Fibroblast of gingiva (primary cell): ENCODE data around the gene ACTC1.
A peak's percentile ranks its signal among the peaks of the same experiment; 100 is the strongest.
"Not testable (repeated sequence)": the region's sequence is repeated elsewhere in the genome, so short reads cannot be mapped to it uniquely, and the experiment has no call there.

Source experiments
- DNase-seq: peaks from one replicate; pipeline ENCODE4 v3.0.0-alpha.2; 2011; ENCODE audit warnings: low read depth

Gene ACTC1

DNA sequence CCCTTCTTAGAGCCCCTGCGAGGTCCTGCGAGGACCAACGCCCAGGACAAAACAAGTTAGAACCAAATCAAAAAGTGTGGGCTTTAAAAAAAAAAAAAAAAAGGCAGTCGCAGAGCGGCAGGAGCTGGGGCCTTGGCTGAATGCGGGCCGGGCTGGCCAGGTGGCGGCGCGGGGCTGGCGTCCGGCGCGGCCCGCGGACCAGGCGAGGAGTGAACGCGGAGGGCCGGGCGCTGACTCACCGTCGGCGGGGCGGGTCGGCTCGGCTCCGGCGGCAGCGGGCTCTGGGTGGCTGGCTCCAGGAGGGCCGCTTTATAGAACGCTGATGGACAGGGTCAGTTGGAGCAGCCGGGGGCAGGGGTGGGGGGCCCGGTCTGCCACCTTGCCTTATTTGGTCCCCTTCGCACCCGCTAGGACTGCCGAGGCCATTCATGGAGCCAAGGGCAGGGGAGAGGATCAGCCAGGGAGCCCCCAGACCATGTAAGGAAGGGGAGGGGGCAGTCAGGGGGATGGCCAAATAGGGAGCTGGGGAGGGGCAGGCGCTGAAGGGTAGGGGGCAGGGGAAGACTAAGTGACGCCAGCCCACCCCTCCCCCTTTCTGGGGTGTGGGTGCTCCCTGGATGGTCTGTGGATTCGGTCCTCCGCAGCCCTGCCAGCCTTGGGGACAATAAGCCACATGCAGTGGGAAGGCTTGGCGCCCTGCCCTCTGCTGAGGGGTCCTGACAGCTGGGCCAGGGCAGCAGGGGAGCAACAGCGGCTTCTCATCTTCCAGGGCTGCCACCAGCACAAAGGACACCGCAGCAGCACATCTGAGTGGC is at the start of gene ACTC1:
Gene ACTC1, minus strand, starts transcription at position 283 of the 815 bp plus-strand sequence. CDS start 741 bp downstream, outside the sequence.
- peak; percentile 29 for DNase-seq

DNA sequence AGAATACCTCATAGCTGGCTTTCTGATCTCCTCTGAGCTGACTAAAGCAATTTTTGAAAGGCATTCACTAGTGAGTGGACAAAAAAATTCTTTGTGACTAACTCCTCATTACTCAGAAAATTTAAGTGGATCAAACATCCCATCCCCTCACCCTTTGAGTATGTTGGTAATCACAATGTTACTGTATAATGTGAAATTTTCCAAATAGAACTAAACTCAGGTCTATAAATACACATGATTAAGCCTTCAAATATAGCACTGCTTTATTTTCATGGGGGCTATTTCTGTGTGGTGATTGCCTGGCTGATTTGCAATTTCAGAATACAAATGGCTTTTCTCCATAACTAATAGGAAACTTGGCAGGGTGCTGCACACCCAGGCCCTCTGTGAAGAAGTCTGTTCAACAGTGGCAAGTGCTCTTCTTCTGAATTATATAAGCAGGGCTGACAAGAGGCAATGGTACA is 45.9 kb upstream of the ACTC1 start:
- DNase-seq: no peak

DNA sequence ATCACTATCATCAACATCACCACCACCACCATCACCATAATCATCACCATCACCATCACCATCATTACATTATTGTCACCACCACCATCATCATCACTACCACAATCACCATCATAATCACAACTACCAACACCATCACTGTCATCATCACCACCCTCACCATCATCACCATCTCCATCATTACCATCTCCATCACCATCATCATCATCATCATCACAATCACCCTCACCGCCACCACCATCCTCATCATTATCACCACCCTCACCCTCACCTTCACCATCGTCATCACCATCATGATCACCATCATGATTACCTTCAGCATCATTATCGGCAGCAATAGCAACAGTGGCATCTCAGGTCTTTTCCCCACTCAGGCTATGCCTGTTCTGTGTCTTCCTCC is 42.9 kb upstream of the ACTC1 start:
- DNase-seq: no peak

DNA sequence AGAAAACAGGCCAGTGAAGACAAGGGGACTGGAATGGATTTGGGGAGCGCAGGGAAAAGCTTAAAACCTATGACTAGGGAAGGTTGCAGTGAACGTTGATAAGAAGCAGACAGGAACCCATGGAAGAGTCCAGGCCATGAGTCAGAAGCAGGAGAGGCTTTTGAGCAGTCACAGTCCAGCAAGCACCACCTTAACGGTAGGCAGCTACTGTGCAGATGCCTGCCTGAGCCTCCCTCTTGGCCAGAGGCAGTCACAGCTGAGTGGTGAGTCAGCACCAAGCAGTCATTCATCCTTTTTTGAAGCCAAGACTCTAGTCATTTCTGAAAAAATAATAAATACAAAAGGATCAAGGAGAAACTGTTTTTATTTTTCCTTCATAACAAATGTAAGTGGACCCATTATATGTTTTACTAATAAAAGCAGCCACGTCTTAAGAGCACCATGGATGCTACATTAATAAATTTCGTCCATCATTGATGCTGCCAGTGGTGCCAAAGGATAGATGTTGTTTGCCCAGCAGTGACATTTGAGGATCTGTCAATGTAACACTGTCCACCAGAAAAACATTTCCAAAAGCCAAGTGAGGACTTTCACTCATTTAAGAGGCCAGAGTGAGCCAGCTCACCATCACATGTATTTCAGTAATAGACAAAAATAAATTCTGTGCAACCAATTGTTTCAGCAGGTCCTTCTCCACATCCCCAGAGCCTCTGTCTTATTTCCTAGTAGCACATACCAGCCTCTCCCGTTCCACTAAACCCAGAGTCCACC is 42.1 kb upstream of the ACTC1 start:
- peak; percentile 10 for DNase-seq

DNA sequence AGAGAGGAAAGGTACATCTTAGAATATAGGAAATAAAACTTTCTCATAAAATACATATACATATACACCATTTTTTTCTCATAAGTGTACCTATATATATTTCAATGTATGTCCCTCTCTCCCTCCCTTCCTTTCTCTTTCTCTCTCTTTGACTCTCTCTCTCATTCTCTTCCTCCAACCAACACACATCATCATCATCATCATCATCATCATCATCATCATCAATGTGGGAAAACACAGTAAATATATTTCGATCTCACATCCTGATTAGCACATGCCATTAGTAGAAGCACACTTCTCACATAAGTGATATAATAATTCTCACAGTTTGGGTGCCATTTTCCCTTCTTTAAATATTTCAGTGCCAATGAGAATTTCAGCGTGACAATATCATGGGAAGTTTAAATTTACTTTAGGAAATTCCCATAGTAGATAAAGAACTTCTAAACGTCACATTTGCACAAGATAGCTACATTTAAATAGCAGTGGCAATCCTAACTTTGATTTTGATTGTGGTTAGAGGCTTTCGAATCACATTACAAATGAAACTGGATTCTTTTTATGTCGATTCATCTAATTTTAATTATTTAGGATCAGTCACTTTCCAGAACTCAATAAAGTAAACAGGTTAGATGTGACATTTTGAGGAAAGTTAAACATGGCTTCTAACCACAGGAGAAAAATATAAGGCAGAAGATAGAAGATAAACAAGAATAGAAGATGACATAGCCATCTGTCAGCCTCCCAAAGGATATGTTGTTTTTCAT is 33.0 kb upstream of the ACTC1 start:
- DNase-seq: no peak

DNA sequence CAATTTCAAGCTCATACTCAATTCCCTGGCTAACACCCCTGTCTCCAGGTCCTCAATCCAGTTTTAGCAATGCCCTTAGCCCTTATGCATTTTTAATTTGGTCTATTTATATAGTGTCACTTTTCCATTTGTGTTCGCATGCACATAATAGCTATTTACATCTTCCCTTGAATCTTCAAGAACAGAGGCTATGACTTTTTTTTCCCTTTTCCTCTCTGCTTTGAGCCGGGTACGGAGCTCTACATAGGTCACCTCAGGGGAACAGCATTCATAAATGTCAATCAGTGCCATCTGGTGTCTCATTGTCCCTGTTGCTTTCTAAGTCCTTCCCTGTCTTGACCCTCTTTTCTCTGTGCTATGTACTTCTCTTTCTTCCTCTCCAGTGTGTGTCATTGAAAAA is 26.5 kb upstream of the ACTC1 start:
- no peak for DNase-seq

DNA sequence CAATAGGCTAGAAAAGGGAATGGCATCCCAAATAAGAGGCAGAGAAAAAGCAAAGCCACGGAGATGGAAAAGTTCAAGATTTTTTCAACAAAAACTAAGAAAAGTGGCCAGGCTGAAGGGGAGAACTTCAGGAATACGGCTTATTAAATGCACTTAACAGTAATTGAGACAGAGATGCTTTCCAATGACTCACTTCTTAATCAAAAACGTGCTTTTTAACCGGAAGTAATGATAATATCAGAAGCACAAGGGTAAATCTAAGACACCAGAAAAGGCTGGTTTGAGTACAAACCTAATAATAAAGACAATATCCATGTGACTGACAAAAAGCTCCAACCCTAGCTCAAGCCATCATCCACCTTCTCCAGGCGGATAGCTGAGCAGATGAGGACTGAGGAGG is 24.8 kb upstream of the ACTC1 start:
- no peak for DNase-seq

DNA sequence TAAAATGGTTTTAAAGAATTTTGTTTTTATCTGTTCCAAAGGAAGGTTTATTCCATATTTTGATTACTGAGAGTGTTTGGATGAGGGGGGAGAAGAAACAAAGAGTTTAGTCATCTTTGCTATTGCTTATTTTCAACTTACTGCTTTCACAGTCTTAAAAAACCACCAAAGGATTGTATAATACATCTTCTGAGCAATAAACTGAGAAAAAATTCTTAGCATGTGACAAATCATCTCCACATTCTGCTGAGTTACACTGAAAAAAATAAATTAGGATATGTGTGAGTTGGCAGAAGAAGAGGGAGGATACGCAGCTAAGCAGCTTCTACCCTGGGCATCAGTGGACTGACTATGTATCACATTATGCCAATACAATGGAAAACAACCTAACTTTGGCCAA is 23.2 kb upstream of the ACTC1 start:
- no peak for DNase-seq

DNA sequence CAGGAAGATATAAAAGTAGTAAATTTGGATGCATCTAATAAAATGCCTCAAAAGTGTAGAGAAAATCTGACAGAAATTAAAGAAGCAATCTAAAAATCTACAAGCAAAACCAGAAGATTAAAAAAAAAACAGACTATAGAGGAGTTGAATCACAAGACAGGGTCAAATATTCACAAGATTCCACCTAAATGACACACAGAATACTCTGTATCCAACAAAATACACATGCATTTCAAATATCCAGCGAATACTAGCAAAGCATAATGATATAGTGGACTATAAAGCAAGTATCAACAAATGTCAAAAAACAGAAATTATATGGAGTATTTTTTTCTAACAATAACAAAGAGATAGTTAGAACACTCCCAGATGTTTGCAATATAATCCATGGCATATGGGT is 20.5 kb upstream of the ACTC1 start:
- no peak for DNase-seq

DNA sequence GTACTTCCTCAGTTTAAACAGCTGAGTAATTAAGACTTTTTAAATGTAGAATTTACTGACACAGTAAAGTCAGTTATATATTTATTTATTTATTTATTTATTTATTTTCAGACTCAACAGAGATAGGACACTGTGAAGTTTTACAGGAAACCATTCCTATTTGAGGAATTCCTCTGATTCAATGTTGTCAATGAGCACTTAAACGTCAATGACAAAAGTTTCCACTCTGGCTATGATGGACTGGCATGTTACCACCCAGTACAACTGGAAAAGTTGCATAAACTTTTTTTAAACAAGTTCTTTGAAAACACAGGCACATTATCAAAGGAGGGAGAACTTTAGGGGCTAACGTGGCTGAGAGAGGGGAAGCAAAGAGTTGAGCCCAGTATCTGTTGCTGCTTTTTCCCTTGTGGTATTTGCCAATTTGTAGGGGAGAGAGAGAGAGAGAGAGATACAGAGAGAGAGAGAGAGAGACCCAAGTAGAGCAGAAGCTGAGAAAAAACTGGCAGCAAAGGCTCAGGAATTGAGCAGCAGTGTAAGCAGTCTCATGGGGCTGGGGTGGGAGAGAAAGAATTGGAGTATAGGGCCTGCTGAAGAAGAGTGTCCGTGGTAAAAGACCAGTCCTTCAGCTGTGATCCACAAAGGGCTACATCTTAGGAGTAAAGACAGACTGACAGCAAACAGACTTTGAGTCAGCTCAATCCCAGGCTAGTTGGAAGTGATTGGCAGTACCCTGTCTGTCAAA is 18.3 kb upstream of the ACTC1 start:
- no peak for DNase-seq

DNA sequence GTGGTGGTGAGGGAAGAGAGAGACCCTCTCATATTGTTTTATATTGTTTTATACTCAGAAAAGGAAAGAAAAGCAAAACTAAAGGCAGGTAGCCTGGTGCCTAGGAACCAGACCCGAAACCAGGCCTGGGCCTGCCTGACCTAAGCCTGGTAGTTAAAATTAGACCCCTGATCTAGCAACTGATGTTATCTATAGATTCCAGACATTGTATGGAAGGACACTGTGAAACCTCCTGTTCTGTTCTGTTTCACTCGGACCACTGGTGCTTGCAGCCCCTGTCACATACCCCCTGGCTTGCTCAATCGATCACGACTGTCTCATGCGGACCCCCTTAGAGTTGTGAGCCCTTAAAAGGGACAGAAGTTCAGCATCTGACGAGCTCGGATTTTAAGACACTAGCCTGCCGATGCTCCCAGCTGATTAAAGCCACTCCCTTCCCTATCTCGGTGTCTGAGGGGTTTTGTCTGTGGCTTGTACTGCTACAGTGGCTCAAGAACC is 17.6 kb upstream of the ACTC1 start:
- DNase-seq: not testable (repeated sequence)

DNA sequence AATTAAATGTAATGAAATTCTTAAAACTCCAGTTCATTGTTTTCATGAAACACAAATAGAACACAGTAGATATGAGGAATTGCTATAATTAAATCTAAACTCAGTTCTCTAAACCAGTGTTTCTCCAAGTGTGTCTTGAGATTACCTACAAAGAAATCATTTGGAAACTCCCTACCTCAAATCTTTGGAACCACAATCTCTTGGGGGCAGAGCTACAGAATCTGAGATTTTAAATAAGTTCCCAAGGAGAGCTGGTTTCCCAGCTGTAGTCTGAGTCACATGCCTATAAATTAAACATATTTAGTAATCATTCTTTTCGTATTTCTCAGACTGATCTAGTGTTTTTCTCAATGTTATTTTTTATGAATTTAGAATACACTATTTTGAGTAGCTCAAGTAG is 17.0 kb upstream of the ACTC1 start:
- DNase-seq: peak; percentile 30

DNA sequence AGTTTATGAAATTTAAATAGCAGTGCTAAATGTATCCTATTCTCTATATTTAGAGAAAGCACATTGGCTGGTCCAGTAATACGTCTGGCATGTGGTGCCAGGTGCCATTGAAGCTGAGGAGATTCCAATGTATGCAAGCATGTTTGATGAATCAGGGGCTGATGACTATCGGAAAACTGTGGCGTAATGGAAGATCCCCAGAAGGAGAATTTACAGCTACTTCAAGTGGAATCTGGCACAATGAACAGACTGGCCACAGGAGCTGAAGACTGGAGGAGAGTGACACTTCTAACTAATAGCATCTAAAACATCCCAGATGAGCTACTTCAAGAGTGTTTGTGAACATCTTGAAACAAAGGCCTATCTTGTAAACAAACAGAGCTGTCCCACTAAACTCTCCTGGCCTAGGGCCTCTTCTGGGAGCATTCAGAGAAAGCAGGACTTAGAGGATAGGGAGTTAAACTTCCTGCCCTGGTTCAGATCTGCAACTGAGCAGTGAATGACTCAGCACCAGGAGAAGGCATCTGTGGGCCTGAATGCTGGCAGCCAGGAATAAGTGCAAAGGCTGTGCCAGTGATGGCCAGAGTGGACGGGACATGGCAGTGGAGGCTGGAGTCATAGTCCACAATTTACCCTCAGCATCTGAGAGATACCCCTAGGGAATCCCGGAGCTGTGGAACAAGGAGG is 15.2 kb upstream of the ACTC1 start:
- peak; percentile 96 for DNase-seq

DNA sequence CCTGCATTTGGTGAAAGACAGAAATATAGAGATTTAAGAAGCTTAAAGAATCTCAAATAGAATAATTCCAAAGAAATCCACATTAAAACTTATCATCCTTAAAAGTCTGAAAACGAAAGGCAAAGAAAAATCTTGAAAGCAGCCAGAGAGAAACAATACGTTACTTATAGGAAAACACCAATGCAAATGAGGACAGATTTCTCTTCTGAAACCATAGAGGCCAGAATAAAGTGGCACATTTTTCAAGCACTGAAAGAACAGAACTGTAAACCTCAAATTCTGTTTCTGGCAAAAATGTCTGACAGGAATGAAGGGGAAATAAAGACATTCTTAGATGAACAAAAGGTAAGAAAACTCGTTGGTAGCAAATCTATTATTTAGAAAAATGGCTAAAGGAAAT is 13.8 kb upstream of the ACTC1 start:
- DNase-seq: no peak

DNA sequence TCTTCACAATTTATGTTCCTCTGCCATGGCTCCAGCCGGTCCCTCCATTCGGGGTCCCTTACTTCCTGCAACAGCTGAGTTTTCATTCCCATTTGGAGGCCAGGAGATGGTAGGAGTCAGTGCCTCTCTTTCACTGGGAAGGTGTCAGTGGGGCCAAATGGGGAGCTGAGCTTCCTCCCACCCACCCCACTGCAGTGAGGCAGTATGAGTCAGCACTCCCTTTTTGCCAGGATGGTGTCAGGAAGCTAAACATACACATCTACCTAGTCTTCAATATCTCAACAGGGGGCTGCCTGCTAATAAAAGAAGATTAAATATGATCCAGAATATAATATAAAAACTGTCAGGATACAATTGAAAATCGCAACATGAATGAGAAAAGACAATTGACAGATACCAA is 12.7 kb upstream of the ACTC1 start:
- no peak for DNase-seq

DNA sequence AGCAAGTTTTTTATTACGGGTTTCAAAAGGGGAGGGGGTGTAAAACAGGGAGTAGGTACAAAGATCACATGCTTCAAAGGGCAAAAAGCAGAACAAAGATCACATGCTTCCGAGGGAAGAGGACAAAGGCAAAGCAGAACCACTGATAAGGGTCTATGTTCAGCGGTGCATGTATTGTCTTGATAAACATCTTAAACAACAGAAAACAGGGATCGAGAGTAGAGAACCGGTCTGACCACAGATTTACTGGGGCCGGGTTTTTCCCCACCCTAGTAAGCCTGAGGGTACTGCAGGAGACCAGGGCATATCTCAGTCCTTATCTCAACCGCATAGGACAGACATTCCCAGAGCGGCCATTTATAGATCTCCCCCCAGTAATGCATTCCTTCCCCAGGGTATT is 11.9 kb upstream of the ACTC1 start:
- DNase-seq: not testable (repeated sequence)

DNA sequence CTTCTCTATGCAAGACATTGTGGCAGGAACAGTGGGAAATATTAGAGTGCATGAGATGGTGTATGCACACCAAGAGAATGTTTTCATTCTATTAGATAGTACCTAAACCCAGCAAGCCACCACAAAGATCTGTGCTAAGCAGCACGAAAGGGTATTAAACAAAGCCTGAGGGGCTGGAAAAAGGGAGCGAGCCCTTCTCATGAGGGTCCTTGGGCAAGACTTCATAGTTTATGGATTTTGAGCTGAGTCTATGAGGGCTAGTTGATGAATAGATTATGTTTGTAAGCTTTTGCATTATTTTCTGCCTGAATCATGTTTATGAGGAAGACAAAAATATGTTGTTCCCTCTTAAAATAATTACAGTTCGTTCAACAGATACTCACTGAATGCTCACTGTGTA is 9.4 kb upstream of the ACTC1 start:
- no peak for DNase-seq

DNA sequence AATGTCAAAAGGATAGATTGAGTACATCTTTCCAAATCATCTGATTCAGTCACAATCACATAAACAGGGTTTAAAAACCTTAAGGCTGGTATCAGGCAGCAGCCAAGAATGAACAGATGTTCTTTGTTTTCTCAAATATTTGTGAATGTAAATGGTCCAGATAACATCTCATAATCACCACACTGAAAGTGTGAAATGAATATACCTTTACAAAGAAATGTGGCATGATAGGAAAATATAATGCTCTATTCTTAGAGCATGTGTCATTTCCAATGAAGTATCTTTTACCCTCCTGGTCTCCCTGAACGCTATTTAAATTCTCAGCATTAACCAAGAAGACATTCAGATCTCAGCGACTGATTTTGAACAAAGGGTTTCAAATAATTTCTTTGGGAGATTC is 8.8 kb upstream of the ACTC1 start:
- DNase-seq: no peak

DNA sequence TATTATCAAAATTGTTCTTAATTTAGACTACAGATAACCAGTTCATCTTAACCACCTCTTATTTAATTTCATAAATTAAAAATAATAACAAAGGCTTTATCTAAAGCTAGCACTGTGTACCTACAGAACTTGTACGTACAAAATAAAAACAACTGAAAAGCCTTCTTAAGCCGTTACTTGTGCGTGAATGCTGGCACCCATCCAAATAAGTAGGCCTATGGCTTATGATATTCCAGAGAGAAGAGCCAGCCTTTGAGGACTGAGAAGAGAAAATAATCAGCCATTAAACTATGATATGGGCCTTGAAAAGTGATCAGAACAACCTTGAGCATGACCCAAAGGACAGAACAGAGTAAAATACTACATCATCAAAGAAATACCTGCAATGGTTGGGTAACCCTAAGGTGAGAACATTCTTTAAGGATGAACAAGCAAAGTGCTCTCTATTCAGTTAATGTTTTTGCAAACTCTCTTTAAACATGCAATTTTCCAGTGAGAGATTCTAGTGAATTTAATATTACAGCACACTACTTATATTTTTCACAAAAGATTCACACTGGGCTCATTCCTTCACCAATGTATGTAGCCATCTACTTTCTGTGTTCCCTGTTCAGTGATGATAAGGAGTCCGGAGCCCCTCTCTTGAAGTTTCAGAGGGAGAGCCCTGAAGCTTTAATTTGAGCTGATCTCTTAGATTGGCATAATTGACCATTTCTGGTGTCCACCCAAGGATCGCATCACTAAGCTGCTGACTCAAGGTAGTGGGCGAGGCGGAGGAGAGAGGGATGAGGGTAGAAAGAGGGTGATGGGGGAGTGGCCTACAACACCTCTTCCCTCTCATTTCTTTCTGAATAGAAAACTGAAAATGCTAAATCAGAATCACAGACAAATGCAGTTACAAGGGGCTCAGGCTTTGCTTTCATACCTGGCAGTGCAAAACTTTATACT is 7.7 kb upstream of the ACTC1 start:
- DNase-seq: no peak

DNA sequence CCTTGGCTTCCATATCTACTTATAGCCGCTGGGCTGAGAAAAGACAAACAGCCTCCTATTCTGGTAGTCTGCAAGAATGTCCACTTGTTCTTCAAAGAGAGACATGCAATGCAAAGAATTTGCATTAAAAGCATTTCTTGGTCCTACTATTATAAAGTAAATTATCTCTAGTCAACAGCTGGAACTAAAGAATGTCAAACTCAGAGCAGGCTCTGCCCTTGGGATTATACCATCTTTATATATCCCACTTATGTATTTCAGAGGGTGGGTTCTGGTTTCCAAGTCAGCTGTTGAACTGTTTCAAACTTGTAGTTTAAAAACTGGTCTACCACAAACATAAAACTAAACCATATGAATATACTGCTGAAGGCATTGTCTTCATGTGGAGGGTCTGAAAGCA is 7.0 kb upstream of the ACTC1 start:
- no peak for DNase-seq
